GM12878 (cell line): ENCODE results near the gene PDZD7. TPM values are rescaled to one million over a fixed set of nuclear protein-coding genes. Genes with fewer than 3 reads are reported as not detected.

Experiments used
- ASH2L ChIP-seq: fragments of 300-600, 200-600 bp; sonication (generic); IDR thresholded peaks from 2 replicates; pipeline ENCODE4 v1.6.1; 2017; ENCODE audit warnings: low read depth, mild to moderate bottlenecking, borderline replicate concordance
- ATF7 ChIP-seq: fragments of 450-650 bp; IDR thresholded peaks from 2 replicates; pipeline ENCODE4 v1.6.1; 2016; ENCODE audit warnings: low read depth, mild to moderate bottlenecking
- BRCA1 ChIP-seq: IDR thresholded peaks from 2 replicates; pipeline ENCODE4 v1.6.1; 2011; ENCODE audit warnings: low read depth, low read length, improper control_type of control experiment
- CHD4 ChIP-seq: fragments of 200-600 bp; sonication (generic); IDR thresholded peaks from 2 replicates; pipeline ENCODE4 v1.6.1; 2016; ENCODE audit warnings: mild to moderate bottlenecking
- CREM ChIP-seq: IDR thresholded peaks from 2 replicates; pipeline ENCODE4 v1.6.1; 2014; ENCODE audit warnings: antibody characterized with exemption, low read depth
- EED ChIP-seq: sonication (generic); IDR thresholded peaks from 2 replicates; pipeline ENCODE4 v1.6.1; 2016; ENCODE audit warnings: antibody characterized with exemption, low read depth
- ESRRA ChIP-seq: IDR thresholded peaks from 2 replicates; pipeline ENCODE4 v1.6.1; 2012; ENCODE audit warnings: mild to moderate bottlenecking, low read length, improper control_type of control experiment
- GATAD2B ChIP-seq: fragments of 450-650 bp; conservative IDR thresholded peaks from 2 replicates; pipeline ENCODE4 v1.6.1; 2017; ENCODE audit warnings: low read depth, mild to moderate bottlenecking, moderate library complexity
- IKZF1 ChIP-seq: fragments of 450-650 bp; conservative IDR thresholded peaks from 2 replicates; pipeline ENCODE4 v1.6.1; 2017; ENCODE audit warnings: antibody characterized with exemption, mild to moderate bottlenecking
- NBN ChIP-seq: fragments of 450-650 bp; IDR thresholded peaks from 2 replicates; pipeline ENCODE4 v1.6.1; 2016
- RAD51 ChIP-seq: fragments of 450-650 bp; IDR thresholded peaks from 2 replicates; pipeline ENCODE4 v1.6.1; 2016; ENCODE audit warnings: moderate library complexity, mild to moderate bottlenecking, inconsistent platforms
- RBBP5 ChIP-seq: fragments of 200-600 bp; sonication (generic); conservative IDR thresholded peaks from 2 replicates; pipeline ENCODE4 v1.6.1; 2016
- RELA ChIP-seq: fragments of 450-650 bp; IDR thresholded peaks from 2 replicates; pipeline ENCODE4 v1.8.0; 2014; ENCODE audit warnings: borderline replicate concordance; ENCODE audit not compliant: partially characterized antibody
- RELB ChIP-seq: fragments of 450-650 bp; IDR thresholded peaks from 2 replicates; pipeline ENCODE4 v1.6.1; 2017; ENCODE audit warnings: low read depth, mild to moderate bottlenecking, moderate library complexity
- SKIL ChIP-seq: fragments of 450-650 bp; IDR thresholded peaks from 2 replicates; pipeline ENCODE4 v1.6.1; 2017; ENCODE audit warnings: mild to moderate bottlenecking, low read depth, inconsistent platforms; ENCODE audit not compliant: poor library complexity, severe bottlenecking
- SMAD5 ChIP-seq: IDR thresholded peaks from 2 replicates; pipeline ENCODE4 v1.6.1; 2016; ENCODE audit warnings: antibody characterized with exemption, low read depth
- SMARCA5 ChIP-seq: fragments of 450-650 bp; IDR thresholded peaks from 2 replicates; pipeline ENCODE4 v1.6.1; 2017; ENCODE audit warnings: mild to moderate bottlenecking
- ZBTB33 ChIP-seq: fragments of 450-650 bp; IDR thresholded peaks from 2 replicates; pipeline ENCODE4 v1.6.1; 2017; ENCODE audit warnings: mild to moderate bottlenecking
- ZSCAN29 ChIP-seq: fragments of 450-650 bp; IDR thresholded peaks from 2 replicates; pipeline ENCODE4 v1.6.1; 2017; ENCODE audit warnings: mild to moderate bottlenecking, moderate library complexity
- ZZZ3 ChIP-seq: IDR thresholded peaks from 2 replicates; pipeline ENCODE4 v1.6.1; 2011; ENCODE audit warnings: low read depth; ENCODE audit not compliant: control insufficient read depth, insufficient read length
- polyA plus RNA-seq, 11 experiments: library from polyadenylated mRNA; depleted of rRNA in 4 of 11; unstranded in 6 of 11; stranded (reverse) in 5 of 11; fragments of >200 nt; fragmentation: Nextera tagmentation in 4 of 11; fragmentation: Illumina TruSeq in 1 of 11; extraction: Ambion mirVana in 4 of 11; extraction: Trizol in 1 of 11; gene quantifications; 1 replicate in 1 of 11; 2 replicates in 10 of 11; pipeline versions ENCODE4 v1.2.1 to v1.2.3, GENCODE V29; 2011 to 2016; ENCODE audit warnings: inconsistent platforms in 2 of 11, missing spikeins in 2 of 11, low read depth in 1 of 11
- total RNA-seq, 4 experiments: library from RNA; depleted of rRNA in 3 of 4; stranded (reverse); fragments of >200 nt in 3 of 4; fragmentation: Illumina TruSeq in 1 of 4; extraction: Trizol in 1 of 4; gene quantifications; 2 replicates each; pipeline versions ENCODE4 v1.2.1 to v1.2.3, GENCODE V29; 2013 to 2021
- TF ChIP-seq, protein P1 (sequence below): fragments of 450-650 bp; IDR thresholded peaks from 2 replicates; pipeline ENCODE4 v1.6.1; 2017; ENCODE audit warnings: mild to moderate bottlenecking, moderate library complexity

PDZD7 gene
- total and polyA plus RNA-seq, 10 of the 15 experiments (the other 5 are each of a cell fraction or from before 2014, with no cell fraction given), result 0.01 to 0.20 (median 0.03) TPM; not detected in 7

DNA sequence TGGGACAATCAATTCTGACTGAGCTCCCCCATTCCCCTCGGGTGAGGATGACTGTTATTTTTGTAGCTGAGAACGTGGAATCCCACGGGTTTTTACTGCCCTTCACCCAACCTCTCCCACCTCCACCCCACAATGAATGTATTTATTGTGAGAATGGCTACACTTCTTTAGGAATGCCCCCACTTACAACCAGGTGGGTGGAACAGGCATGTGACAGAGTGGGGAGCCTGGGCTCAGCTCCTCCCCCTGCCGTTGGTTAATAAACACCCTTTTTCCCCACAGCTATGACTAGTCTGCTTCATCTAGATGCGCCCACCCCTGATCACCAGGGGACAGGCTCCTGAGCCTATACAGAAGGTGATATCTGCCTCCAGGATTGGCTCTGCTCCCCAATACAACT, 45.6 kb downstream of the PDZD7 start (continued):
- TF ChIP-seq SKIL (no peak), EED (no peak), RELA (no peak), IKZF1 (0 out of 2 replicates have a peak, but pooled peaks have one; percentile 19), ZSCAN29 (no peak), ATF7 (peak; percentile 32; the same call in 1 of the 2 replicates), GATAD2B (no peak), SMAD5 (no peak), CHD4 (no peak), ZZZ3 (no peak), ASH2L (no peak), RAD51 (peak; percentile 81), BRCA1 (no peak), CREM (no peak), ZBTB33 (no peak), RELB (peak; percentile 55; the same call in 1 of the 2 replicates), ESRRA (no peak), SMARCA5 (no peak), RBBP5 (no peak), NBN (0 out of 2 replicates have a peak, but pooled peaks have one; percentile 55)
- TF ChIP-seq, protein P1, sequence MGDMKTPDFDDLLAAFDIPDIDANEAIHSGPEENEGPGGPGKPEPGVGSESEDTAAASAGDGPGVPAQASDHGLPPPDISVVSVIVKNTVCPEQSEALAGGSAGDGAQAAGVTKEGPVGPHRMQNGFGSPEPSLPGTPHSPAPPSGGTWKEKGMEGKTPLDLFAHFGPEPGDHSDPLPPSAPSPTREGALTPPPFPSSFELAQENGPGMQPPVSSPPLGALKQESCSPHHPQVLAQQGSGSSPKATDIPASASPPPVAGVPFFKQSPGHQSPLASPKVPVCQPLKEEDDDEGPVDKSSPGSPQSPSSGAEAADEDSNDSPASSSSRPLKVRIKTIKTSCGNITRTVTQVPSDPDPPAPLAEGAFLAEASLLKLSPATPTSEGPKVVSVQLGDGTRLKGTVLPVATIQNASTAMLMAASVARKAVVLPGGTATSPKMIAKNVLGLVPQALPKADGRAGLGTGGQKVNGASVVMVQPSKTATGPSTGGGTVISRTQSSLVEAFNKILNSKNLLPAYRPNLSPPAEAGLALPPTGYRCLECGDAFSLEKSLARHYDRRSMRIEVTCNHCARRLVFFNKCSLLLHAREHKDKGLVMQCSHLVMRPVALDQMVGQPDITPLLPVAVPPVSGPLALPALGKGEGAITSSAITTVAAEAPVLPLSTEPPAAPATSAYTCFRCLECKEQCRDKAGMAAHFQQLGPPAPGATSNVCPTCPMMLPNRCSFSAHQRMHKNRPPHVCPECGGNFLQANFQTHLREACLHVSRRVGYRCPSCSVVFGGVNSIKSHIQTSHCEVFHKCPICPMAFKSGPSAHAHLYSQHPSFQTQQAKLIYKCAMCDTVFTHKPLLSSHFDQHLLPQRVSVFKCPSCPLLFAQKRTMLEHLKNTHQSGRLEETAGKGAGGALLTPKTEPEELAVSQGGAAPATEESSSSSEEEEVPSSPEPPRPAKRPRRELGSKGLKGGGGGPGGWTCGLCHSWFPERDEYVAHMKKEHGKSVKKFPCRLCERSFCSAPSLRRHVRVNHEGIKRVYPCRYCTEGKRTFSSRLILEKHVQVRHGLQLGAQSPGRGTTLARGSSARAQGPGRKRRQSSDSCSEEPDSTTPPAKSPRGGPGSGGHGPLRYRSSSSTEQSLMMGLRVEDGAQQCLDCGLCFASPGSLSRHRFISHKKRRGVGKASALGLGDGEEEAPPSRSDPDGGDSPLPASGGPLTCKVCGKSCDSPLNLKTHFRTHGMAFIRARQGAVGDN, result no peak
